Loucy (cell line): ENCODE results near the gene METTL17.

ENCODE experiments used
- H2AFZ ChIP-seq: fragments of 200-600 bp; sonication (generic); 2 replicates; pipeline ENCODE4 v1.6.0; 2016; ENCODE audit warnings: antibody characterized with exemption, mild to moderate bottlenecking, low read length, moderate library complexity
- H3F3A ChIP-seq: fragments of 200-600 bp; 2 replicates; pipeline ENCODE4 v1.6.0; 2016; ENCODE audit warnings: antibody characterized with exemption, low read depth, mild to moderate bottlenecking
- H3K27me3 ChIP-seq: fragments of 200-600 bp; sonication (generic); 2 replicates; pipeline ENCODE4 v1.6.1; 2014; ENCODE audit warnings: low read length, mild to moderate bottlenecking; ENCODE audit not compliant: insufficient read depth, poor library complexity, severe bottlenecking
- H3K36me3 ChIP-seq: fragments of 200-600 bp; sonication (generic); 2 replicates; pipeline ENCODE4 v1.6.1; 2016; ENCODE audit warnings: low read length; ENCODE audit not compliant: insufficient read depth
- H3K4me1 ChIP-seq: fragments of 200-600 bp; sonication (generic); 2 replicates; pipeline ENCODE4 v1.5.1; 2014; ENCODE audit warnings: low read length, mild to moderate bottlenecking; ENCODE audit not compliant: insufficient read depth, poor library complexity, severe bottlenecking
- H3K4me2 ChIP-seq: fragments of 200-600 bp; sonication (generic); 2 replicates; pipeline ENCODE4 v1.6.0; 2014; ENCODE audit warnings: antibody characterized with exemption, low read length, low read depth, mild to moderate bottlenecking; ENCODE audit not compliant: poor library complexity, severe bottlenecking
- H3K4me3 ChIP-seq: fragments of 200-600 bp; sonication (generic); 2 replicates; pipeline ENCODE4 v1.5.1; 2014; ENCODE audit warnings: low read length, mild to moderate bottlenecking, mixed read lengths; ENCODE audit not compliant: poor library complexity, severe bottlenecking
- H3K79me2 ChIP-seq: fragments of 200-600 bp; sonication (generic); 2 replicates; pipeline ENCODE4 v1.6.1; 2014; ENCODE audit warnings: low read length; ENCODE audit not compliant: insufficient read depth
- H3K9ac ChIP-seq: fragments of 200-600 bp; sonication (generic); 2 replicates; pipeline ENCODE4 v1.6.0; 2014; ENCODE audit warnings: mild to moderate bottlenecking, low read depth, low read length, moderate library complexity; ENCODE audit not compliant: poor library complexity, severe bottlenecking
- H3K9me2 ChIP-seq: fragments of 200-600 bp; sonication (generic); replicated peaks from 2 replicates; pipeline ENCODE4 v1.6.1; 2016; ENCODE audit warnings: low read depth, low read length, mixed read lengths
- H3K9me3 ChIP-seq: fragments of 200-600 bp; sonication (generic); 2 replicates; pipeline ENCODE4 v1.6.1; 2014; ENCODE audit warnings: mild to moderate bottlenecking, antibody characterized with exemption, low read length, low read depth; ENCODE audit not compliant: insufficient read depth
- H4K20me1 ChIP-seq: fragments of 200-600 bp; sonication (generic); 2 replicates; pipeline ENCODE4 v1.6.0; 2014; ENCODE audit warnings: antibody characterized with exemption, low read length, mild to moderate bottlenecking; ENCODE audit not compliant: insufficient read depth, poor library complexity, severe bottlenecking
- EZH2phosphoT487 ChIP-seq: fragments of 200-600 bp; IDR thresholded peaks from 2 replicates; pipeline ENCODE4 v1.6.1; 2018; ENCODE audit warnings: antibody characterized with exemption, mild to moderate bottlenecking, moderate library complexity, borderline replicate concordance
- TF ChIP-seq, protein P1 (sequence below): fragments of 200-600 bp; sonication (generic); conservative IDR thresholded peaks from 2 replicates; pipeline ENCODE4 v1.5.1; 2014; ENCODE audit warnings: mild to moderate bottlenecking, antibody characterized with exemption, low read length

Gene METTL17

GRCh38 chr14:20998674-20999366, 9.0 kb downstream of the METTL17 start, which contains the start of gene SLC39A2:
SLC39A2 (plus strand) TSS chr14:20999293; CDS start chr14:20999447, 154 bp downstream.
- H3K27me3 ChIP-seq = no peaks in the 10 kb centered on the region
- H3K4me1 ChIP-seq = no peaks in the 10 kb centered on the region
- H3K4me2 ChIP-seq = no peak within 1 kb of the TSS
- H3K9me2 ChIP-seq = no peaks in the 10 kb centered on the region
- no peaks in the 10 kb centered on the region for H3K79me2 ChIP-seq
- peaks cover 3% of the 10 kb centered on the region for H4K20me1 ChIP-seq
- no peak within 1 kb of the TSS for H3K9ac ChIP-seq
- no peak within 1 kb of the TSS for H3K4me3 ChIP-seq
- H3K9me3 ChIP-seq = no peaks in the 10 kb centered on the region
- TF ChIP-seq, protein P1, sequence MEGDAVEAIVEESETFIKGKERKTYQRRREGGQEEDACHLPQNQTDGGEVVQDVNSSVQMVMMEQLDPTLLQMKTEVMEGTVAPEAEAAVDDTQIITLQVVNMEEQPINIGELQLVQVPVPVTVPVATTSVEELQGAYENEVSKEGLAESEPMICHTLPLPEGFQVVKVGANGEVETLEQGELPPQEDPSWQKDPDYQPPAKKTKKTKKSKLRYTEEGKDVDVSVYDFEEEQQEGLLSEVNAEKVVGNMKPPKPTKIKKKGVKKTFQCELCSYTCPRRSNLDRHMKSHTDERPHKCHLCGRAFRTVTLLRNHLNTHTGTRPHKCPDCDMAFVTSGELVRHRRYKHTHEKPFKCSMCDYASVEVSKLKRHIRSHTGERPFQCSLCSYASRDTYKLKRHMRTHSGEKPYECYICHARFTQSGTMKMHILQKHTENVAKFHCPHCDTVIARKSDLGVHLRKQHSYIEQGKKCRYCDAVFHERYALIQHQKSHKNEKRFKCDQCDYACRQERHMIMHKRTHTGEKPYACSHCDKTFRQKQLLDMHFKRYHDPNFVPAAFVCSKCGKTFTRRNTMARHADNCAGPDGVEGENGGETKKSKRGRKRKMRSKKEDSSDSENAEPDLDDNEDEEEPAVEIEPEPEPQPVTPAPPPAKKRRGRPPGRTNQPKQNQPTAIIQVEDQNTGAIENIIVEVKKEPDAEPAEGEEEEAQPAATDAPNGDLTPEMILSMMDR = no peak
- no peak for TF ChIP-seq EZH2phosphoT487
- no peak within 1 kb of the TSS for H2AFZ ChIP-seq
- no peaks in the 10 kb centered on the region for H3F3A ChIP-seq
- H3K36me3 ChIP-seq = peaks cover 29% of the 10 kb centered on the region

- Histone ChIP-seq H4K20me1 (no peaks in the 10 kb centered on the region), H3K4me2 (no peak overlapping the region), H3K36me3 (peaks cover 22% of the 10 kb centered on the region), H3K4me1 (no peaks in the 10 kb centered on the region), H3K79me2 (no peaks in the 10 kb centered on the region), H3K4me3 (no peak overlapping the region), H3K9me3 (no peaks in the 10 kb centered on the region), H2AFZ (no peak overlapping the region), H3K9ac (no peak overlapping the region), H3F3A (no peaks in the 10 kb centered on the region), H3K27me3 (no peaks in the 10 kb centered on the region), H3K9me2 (no peaks in the 10 kb centered on the region)
- TF ChIP-seq, protein P1 = no peak
- no peak for TF ChIP-seq EZH2phosphoT487
These were observed 9.8 kb downstream of the METTL17 start for GRCh38 chr14:20999591-20999990.

DNA sequence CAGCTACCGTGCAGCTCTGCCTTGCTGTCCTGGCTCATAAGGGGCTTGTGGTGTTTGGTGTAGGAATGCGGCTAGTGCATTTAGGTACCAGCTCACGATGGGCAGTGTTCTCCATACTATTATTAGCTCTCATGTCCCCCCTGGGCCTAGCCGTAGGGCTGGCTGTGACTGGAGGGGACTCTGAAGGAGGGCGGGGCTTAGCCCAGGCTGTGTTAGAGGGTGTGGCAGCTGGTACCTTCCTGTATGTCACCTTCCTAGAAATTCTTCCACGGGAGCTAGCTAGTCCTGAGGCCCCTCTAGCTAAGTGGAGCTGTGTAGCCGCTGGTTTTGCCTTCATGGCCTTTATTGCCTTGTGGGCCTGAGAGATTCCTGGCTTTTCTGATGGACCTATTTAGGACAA, 11.4 kb downstream of the METTL17 start:
- Histone ChIP-seq H3F3A (no peaks in the 10 kb centered on the region), H3K9ac (no peak overlapping the region), H3K36me3 (peaks cover 5% of the 10 kb centered on the region; the same call in 1 of the 2 replicates), H3K9me3 (no peaks in the 10 kb centered on the region), H3K4me3 (no peak overlapping the region), H4K20me1 (no peaks in the 10 kb centered on the region), H3K79me2 (no peaks in the 10 kb centered on the region), H2AFZ (no peak overlapping the region), H3K4me1 (no peaks in the 10 kb centered on the region), H3K4me2 (no peak overlapping the region), H3K27me3 (no peaks in the 10 kb centered on the region), H3K9me2 (no peaks in the 10 kb centered on the region)
- TF ChIP-seq, protein P1 = no peak
- TF ChIP-seq EZH2phosphoT487 = no peak
